Retinal pigment epithelial cell (primary cell): ENCODE measurements around the gene KLHL21.
A peak's percentile ranks its signal among the peaks of the same experiment; 100 is the strongest.

Source experiments
- DNase-seq: peaks from one replicate; pipeline ENCODE4 v3.0.0-alpha.2; 2010; ENCODE audit warnings: low read depth
- H3K4me3 ChIP-seq: 2 replicates; pipeline ENCODE4 v1.5.1; 2011; ENCODE audit warnings: mild to moderate bottlenecking, low read length, control low read depth, moderate library complexity
- TF ChIP-seq, protein P1 (sequence below): conservative IDR thresholded peaks from 2 replicates; pipeline ENCODE4 v1.5.1; 2011; ENCODE audit warnings: low read depth, low read length, control low read depth, inconsistent platforms

Gene KLHL21

DNA sequence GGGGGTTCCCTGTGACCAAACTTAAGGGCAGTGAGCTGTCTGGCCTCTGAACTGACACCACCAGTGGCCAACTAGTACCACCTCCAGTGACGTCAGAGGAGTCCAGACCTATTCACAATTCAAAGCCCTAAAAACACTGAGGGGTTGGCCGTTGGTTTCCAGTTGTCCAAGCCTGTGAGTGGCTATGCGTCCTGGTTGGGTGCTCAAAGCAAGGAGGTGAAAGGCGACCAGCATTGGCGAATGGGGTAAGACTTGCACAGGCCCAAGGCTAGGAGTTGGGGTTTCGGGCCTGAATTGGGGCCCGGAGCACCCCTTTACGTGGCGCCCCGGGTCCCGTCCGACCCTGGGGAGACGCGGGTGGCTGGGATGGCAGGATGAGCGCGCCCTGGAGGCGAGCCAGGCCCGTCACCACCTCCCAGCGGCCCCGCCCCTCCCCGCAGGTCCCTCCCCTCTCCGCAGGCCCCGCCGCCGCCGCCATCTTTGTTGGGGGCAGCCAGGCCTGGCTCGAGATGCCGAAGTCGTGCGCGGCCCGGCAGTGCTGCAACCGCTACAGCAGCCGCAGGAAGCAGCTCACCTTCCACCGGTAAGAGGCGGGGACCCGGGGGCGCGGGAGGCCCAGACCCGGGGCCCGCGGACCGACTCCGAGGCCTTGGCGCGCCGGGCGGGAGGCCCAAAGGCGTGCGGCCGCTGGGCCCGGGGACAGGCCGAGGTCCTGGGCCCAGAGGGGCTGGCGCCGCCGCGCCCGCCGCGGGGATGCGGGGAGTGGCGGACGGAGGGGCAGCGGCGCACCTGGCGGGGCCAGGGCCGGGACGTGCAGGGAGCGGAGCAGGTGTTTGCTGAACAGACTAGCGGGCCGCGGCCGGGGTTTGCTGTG, 22.3 kb upstream of the KLHL21 start, which contains the start of gene THAP3:
THAP3 (plus strand) TSS at position 159 of the 874 bp plus-strand sequence; CDS start at position 510, 351 bp downstream.
- TF ChIP-seq, protein P1, sequence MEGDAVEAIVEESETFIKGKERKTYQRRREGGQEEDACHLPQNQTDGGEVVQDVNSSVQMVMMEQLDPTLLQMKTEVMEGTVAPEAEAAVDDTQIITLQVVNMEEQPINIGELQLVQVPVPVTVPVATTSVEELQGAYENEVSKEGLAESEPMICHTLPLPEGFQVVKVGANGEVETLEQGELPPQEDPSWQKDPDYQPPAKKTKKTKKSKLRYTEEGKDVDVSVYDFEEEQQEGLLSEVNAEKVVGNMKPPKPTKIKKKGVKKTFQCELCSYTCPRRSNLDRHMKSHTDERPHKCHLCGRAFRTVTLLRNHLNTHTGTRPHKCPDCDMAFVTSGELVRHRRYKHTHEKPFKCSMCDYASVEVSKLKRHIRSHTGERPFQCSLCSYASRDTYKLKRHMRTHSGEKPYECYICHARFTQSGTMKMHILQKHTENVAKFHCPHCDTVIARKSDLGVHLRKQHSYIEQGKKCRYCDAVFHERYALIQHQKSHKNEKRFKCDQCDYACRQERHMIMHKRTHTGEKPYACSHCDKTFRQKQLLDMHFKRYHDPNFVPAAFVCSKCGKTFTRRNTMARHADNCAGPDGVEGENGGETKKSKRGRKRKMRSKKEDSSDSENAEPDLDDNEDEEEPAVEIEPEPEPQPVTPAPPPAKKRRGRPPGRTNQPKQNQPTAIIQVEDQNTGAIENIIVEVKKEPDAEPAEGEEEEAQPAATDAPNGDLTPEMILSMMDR: no peak
- H3K4me3 ChIP-seq: peak within 1 kb of the TSS; percentile 70
- DNase-seq: peak; percentile 73

DNA sequence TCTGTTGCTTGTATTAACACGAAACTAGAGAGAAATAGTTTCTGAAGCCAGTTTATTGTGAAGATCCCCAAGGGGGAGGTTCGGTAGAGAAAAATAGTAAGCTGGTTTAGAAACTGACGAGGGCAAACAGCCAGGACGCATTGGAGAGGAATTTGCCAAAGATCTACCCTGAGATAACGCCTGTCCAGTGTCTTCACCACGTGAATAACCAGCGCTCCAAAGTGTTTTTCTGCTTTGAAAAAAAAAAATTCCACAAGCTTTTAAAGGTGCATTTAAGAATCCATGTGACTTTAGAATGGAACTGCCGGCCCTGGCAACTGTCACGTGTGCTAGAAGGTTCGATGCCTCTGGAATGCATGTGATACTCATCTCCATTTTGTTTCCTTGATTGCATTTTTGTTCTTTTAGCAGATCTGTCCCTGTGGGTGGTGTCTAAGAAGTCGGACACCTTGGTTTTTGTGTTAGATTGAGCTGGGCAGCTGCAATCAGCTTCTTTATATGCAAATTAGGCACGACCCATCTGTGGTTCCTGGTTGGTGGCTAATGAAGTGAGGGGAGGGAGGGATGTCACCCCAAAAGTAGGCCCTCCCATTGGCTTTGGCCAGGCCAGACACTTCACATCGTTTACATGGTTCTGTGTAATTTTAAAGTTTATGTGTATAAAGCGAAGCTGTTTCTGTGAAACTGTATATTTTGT, 20.7 kb upstream of the KLHL21 start:
- DNase-seq: no peak
- TF ChIP-seq, protein P1: no peak
- no peak overlapping the region for H3K4me3 ChIP-seq

DNA sequence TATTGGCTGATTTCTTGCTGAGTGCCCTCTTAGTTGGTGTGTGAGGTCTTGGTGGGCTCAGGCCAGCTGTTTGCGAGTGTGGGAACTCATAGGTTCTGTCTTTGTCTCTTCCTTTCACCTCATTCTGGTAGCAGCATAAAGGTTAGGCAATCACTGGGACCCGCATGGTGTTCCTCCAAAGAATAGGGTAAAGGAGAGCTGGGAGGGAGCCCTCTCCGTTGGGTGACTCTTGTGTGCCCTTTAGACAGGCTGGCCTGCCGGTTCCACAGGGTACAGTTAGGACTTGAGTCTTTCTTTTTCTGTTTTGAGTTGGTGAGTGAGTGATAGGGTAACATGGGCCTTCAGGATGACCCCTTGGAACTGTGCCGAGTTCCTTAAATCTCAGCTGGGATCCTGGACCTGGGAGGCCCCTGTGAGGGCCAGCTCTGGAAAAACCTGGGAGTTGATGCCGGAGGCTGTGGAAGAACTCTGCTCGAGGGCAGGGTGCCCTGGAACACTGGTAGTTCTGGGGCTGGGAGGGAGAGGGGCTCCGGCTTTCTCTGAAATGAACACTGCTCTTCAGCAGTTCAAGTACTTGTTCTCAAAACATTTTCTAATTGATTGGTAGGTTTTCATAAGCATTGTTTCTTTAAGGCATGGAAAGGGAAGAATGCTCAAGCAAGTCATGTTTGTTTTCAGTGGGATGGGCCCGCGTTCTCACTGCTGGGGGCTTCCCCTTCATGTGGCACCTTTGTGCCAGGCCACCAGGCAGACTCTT, 19.9 kb upstream of the KLHL21 start:
- no peak for DNase-seq
- TF ChIP-seq, protein P1: no peak
- no peak overlapping the region for H3K4me3 ChIP-seq

DNA sequence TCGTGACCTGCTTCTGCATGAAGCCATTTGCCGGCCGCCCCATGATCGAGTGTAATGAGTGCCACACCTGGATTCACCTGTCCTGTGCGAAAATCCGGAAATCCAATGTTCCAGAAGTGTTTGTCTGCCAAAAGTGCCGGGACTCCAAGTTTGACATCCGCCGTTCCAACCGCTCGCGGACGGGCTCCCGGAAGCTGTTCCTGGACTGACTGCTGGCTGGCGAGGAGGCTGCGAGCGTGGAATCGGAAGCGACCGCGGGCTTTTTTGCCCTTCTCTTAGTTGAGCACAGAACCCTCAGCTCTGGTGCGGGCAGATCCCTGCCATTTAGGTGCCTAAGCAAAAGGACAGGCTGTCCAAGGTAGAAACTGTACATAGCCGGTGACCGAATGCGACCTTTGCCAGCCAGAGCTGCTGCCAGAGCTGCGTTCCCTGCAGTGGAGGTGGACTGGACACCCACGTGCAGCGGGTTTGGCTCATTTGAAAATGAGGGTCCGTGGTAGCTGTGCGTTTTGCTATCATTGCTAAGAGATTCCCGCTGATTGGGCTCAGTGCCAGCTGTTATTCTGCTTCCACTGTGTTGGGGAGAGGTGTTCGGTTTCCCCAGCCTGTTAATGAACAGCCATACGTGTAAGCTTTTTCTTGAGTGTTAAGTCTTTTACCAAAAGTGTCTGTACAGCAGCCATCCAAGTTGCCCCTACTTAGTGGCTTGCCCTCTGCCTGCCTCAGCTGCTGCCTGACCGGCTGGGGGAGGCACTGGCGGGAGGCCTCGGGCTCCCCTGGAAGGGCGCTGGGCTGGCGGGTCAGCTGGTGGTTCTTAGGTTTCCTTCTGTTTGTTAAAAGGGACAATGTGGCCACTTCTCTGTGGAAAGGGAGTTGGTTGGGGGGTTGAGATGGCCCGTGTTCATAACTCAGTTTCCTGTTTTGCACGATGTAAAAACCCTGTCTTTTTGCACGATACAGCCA, 19.0 kb upstream of the KLHL21 start:
- TF ChIP-seq, protein P1: no peak
- DNase-seq: no peak
- no peak overlapping the region for H3K4me3 ChIP-seq

DNA sequence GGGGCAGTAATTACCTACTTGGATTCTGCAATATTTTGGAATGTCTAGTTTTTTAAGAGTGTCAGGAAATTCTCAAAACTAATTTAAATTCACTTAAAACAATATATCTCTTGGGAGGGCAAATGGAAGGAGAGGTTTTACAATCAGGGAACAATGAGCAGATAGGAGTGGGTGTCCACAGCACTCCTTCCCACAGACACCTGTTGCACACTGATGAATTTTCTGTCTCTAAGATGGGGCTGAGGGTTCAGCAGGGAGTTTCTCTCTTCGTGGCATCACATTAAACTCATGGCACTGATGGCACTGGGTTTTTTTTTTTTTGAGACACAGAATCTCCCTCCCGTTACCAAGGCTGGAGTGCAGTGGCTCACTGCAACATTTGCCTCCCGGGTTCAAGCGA, 16.4 kb upstream of the KLHL21 start:
- no peak for DNase-seq
- no peak overlapping the region for H3K4me3 ChIP-seq
- TF ChIP-seq, protein P1: no peak
